Activated naive CD8-positive, alpha-beta T cell treated with anti-CD3 and anti-CD28 coated beads for 36 hours (primary cell): ENCODE measurements around the gene PCED1B. TPM values are rescaled to one million over a fixed set of nuclear protein-coding genes. Genes with fewer than 3 reads are reported as not detected.
"Not testable (repeated sequence)": the region's sequence is repeated elsewhere in the genome, so short reads cannot be mapped to it uniquely, and the experiment has no call there.

ENCODE experiments used
- DNase-seq: peaks from one replicate; pipeline ENCODE4 v3.0.0; 2021
- H3K27ac Mint-ChIP-seq: one replicate; pipeline ENCODE4 v1.8.0; 2022; ENCODE audit warnings: mild to moderate bottlenecking, moderate library complexity, mixed read lengths
- H3K27me3 Mint-ChIP-seq: one replicate; pipeline ENCODE4 v1.8.0; 2022; ENCODE audit warnings: mild to moderate bottlenecking, mixed read lengths
- H3K36me3 Mint-ChIP-seq: one replicate; pipeline ENCODE4 v1.8.0; 2021; ENCODE audit warnings: mild to moderate bottlenecking, mixed read lengths
- H3K4me1 Mint-ChIP-seq: one replicate; pipeline ENCODE4 v1.8.0; 2021; ENCODE audit warnings: mixed read lengths
- H3K4me3 Mint-ChIP-seq: one replicate; pipeline ENCODE4 v1.8.0; 2022; ENCODE audit warnings: mild to moderate bottlenecking, moderate library complexity, mixed read lengths
- H3K9me3 Mint-ChIP-seq: one replicate; pipeline ENCODE4 v1.8.0; 2022; ENCODE audit warnings: mixed read lengths
- total RNA-seq, 2 experiments: library from RNA; stranded (reverse); gene quantifications; one replicate each; pipeline ENCODE4 v1.2.3, GENCODE V29; 2021

The PCED1B gene
- total RNA-seq, 2 experiments from 2014 or later: 117 TPM

- peaks cover 1% of the 10 kb centered on the region for H3K9me3 Mint-ChIP-seq
- H3K27me3 Mint-ChIP-seq: no peaks in the 10 kb centered on the region
- H3K4me3 Mint-ChIP-seq: no peak overlapping the region
- peaks cover 39% of the 10 kb centered on the region for H3K36me3 Mint-ChIP-seq
- no peak overlapping the region for H3K27ac Mint-ChIP-seq
- DNase-seq: no peak
- peaks cover 43% of the 10 kb centered on the region for H3K4me1 Mint-ChIP-seq
Observed at GRCh38 chr12:47114481-47114892, 35.1 kb downstream of the PCED1B start.

- H3K4me3 Mint-ChIP-seq, H3K27ac Mint-ChIP-seq, H3K9me3 Mint-ChIP-seq, H3K27me3 Mint-ChIP-seq, DNase-seq: not testable (repeated sequence)
- H3K36me3 Mint-ChIP-seq: peaks cover 36% of the 10 kb centered on the region
- peaks cover 33% of the 10 kb centered on the region for H3K4me1 Mint-ChIP-seq
Observed at GRCh38 chr12:47117305-47117704, 37.9 kb downstream of the PCED1B start.

- Mint-ChIP-seq H3K36me3 (peaks cover 48% of the 10 kb centered on the region), H3K27ac (peak overlapping the region; percentile 86), H3K4me1 (peaks cover 37% of the 10 kb centered on the region), H3K4me3 (peak overlapping the region; percentile 18), H3K27me3 (no peaks in the 10 kb centered on the region), H3K9me3 (peaks cover 1% of the 10 kb centered on the region)
- peak; percentile 6 for DNase-seq
Observed at GRCh38 chr12:47120736-47121135, 41.3 kb downstream of the PCED1B start.

- no peak for DNase-seq
- Mint-ChIP-seq H3K9me3 (peaks cover 1% of the 10 kb centered on the region), H3K36me3 (peaks cover 48% of the 10 kb centered on the region), H3K27ac (peak overlapping the region; percentile 86), H3K4me1 (peaks cover 34% of the 10 kb centered on the region), H3K27me3 (no peaks in the 10 kb centered on the region), H3K4me3 (peak overlapping the region; percentile 18)
Observed at GRCh38 chr12:47121146-47121545, 41.7 kb downstream of the PCED1B start.

- no peak overlapping the region for H3K27ac Mint-ChIP-seq
- no peaks in the 10 kb centered on the region for H3K9me3 Mint-ChIP-seq
- H3K4me1 Mint-ChIP-seq: peaks cover 32% of the 10 kb centered on the region
- H3K27me3 Mint-ChIP-seq: no peaks in the 10 kb centered on the region
- H3K36me3 Mint-ChIP-seq: peaks cover 48% of the 10 kb centered on the region
- H3K4me3 Mint-ChIP-seq: no peak overlapping the region
- no peak for DNase-seq
Observed at GRCh38 chr12:47122602-47123001, 43.2 kb downstream of the PCED1B start.

GRCh38 chr12:47123730-47124129 lies 44.3 kb downstream of the PCED1B start:
- Mint-ChIP-seq H3K9me3 (no peaks in the 10 kb centered on the region), H3K4me1 (peaks cover 30% of the 10 kb centered on the region), H3K36me3 (peaks cover 40% of the 10 kb centered on the region), H3K27ac (no peak overlapping the region), H3K4me3 (no peak overlapping the region), H3K27me3 (no peaks in the 10 kb centered on the region)
- no peak for DNase-seq

GRCh38 chr12:47124451-47124850 lies 45.0 kb downstream of the PCED1B start:
- Mint-ChIP-seq H3K9me3 (no peaks in the 10 kb centered on the region), H3K27me3 (no peaks in the 10 kb centered on the region), H3K4me3 (no peak overlapping the region), H3K4me1 (peaks cover 30% of the 10 kb centered on the region), H3K27ac (no peak overlapping the region), H3K36me3 (peaks cover 34% of the 10 kb centered on the region)
- DNase-seq: no peak

- no peak for DNase-seq
- Mint-ChIP-seq H3K27ac (no peak overlapping the region), H3K4me3 (no peak overlapping the region)
Observed at GRCh38 chr12:47126246-47126645, 46.8 kb downstream of the PCED1B start.

GRCh38 chr12:47131011-47131410 lies 51.6 kb downstream of the PCED1B start:
- Mint-ChIP-seq H3K36me3 (peaks cover 20% of the 10 kb centered on the region), H3K27me3 (no peaks in the 10 kb centered on the region), H3K9me3 (peaks cover 1% of the 10 kb centered on the region), H3K27ac (no peak overlapping the region), H3K4me3 (no peak overlapping the region), H3K4me1 (peaks cover 19% of the 10 kb centered on the region)
- DNase-seq: no peak

More at GRCh38 chr12:47126246-47126645, 46.8 kb downstream of the PCED1B start:
- H3K4me1 Mint-ChIP-seq: peaks cover 27% of the 10 kb centered on the region
- peaks cover 29% of the 10 kb centered on the region for H3K36me3 Mint-ChIP-seq
- H3K27me3 Mint-ChIP-seq: no peaks in the 10 kb centered on the region
- H3K9me3 Mint-ChIP-seq: peaks cover 1% of the 10 kb centered on the region

GRCh38 chr12:47134005-47134404 lies 54.6 kb downstream of the PCED1B start:
- DNase-seq: no peak
- Mint-ChIP-seq H3K36me3 (peaks cover 23% of the 10 kb centered on the region), H3K9me3 (peaks cover 3% of the 10 kb centered on the region), H3K4me1 (peaks cover 19% of the 10 kb centered on the region), H3K27me3 (no peaks in the 10 kb centered on the region), H3K4me3 (no peak overlapping the region), H3K27ac (no peak overlapping the region)

- no peak overlapping the region for H3K4me3 Mint-ChIP-seq
- H3K27ac Mint-ChIP-seq: no peak overlapping the region
- H3K4me1 Mint-ChIP-seq: peaks cover 19% of the 10 kb centered on the region
- no peak for DNase-seq
- H3K27me3 Mint-ChIP-seq: no peaks in the 10 kb centered on the region
- H3K36me3 Mint-ChIP-seq: peaks cover 34% of the 10 kb centered on the region
- peaks cover 10% of the 10 kb centered on the region for H3K9me3 Mint-ChIP-seq
Observed at GRCh38 chr12:47135578-47135977, 56.2 kb downstream of the PCED1B start.

- peaks cover 44% of the 10 kb centered on the region for H3K36me3 Mint-ChIP-seq
- no peak for DNase-seq
- H3K4me3 Mint-ChIP-seq: no peak overlapping the region
- H3K4me1 Mint-ChIP-seq: peaks cover 10% of the 10 kb centered on the region
- H3K27ac Mint-ChIP-seq: no peak overlapping the region
- H3K27me3 Mint-ChIP-seq: no peaks in the 10 kb centered on the region
- peaks cover 15% of the 10 kb centered on the region for H3K9me3 Mint-ChIP-seq
Observed at GRCh38 chr12:47139000-47139681, 59.7 kb downstream of the PCED1B start.

- H3K4me3 Mint-ChIP-seq: no peak overlapping the region
- H3K27ac Mint-ChIP-seq: no peak overlapping the region
- peaks cover 45% of the 10 kb centered on the region for H3K36me3 Mint-ChIP-seq
- no peaks in the 10 kb centered on the region for H3K27me3 Mint-ChIP-seq
- peaks cover 20% of the 10 kb centered on the region for H3K4me1 Mint-ChIP-seq
- no peak for DNase-seq
- peaks cover 17% of the 10 kb centered on the region for H3K9me3 Mint-ChIP-seq
Observed at GRCh38 chr12:47141459-47141858, 62.0 kb downstream of the PCED1B start.

GRCh38 chr12:47144769-47145168 lies 65.3 kb downstream of the PCED1B start:
- Mint-ChIP-seq H3K27me3 (no peaks in the 10 kb centered on the region), H3K27ac (no peak overlapping the region), H3K4me1 (peaks cover 25% of the 10 kb centered on the region), H3K36me3 (peaks cover 35% of the 10 kb centered on the region), H3K4me3 (no peak overlapping the region), H3K9me3 (peaks cover 11% of the 10 kb centered on the region)
- no peak for DNase-seq

GRCh38 chr12:47145188-47145587 lies 65.8 kb downstream of the PCED1B start:
- no peak overlapping the region for H3K27ac Mint-ChIP-seq
- H3K36me3 Mint-ChIP-seq: peaks cover 35% of the 10 kb centered on the region
- H3K9me3 Mint-ChIP-seq: peaks cover 11% of the 10 kb centered on the region
- DNase-seq: no peak
- no peaks in the 10 kb centered on the region for H3K27me3 Mint-ChIP-seq
- H3K4me1 Mint-ChIP-seq: peaks cover 25% of the 10 kb centered on the region
- no peak overlapping the region for H3K4me3 Mint-ChIP-seq

- Mint-ChIP-seq H3K4me1 (peaks cover 26% of the 10 kb centered on the region), H3K9me3 (peaks cover 11% of the 10 kb centered on the region), H3K27ac (no peak overlapping the region), H3K36me3 (peaks cover 31% of the 10 kb centered on the region), H3K4me3 (no peak overlapping the region), H3K27me3 (no peaks in the 10 kb centered on the region)
- no peak for DNase-seq
Observed at GRCh38 chr12:47147739-47148138, 68.3 kb downstream of the PCED1B start.
